ENCODE data around the gene CLEC18B.

The CLEC18B gene

GRCh38 chr16:74420612-74421481 lies at the start of gene CLEC18B:
TSS of gene CLEC18B (minus strand) at chr16:74421478. CDS start at chr16:74421270, 208 bp downstream.
- peak in 1 of 2 experiments; percentile 20 for DNase-seq

DNA sequence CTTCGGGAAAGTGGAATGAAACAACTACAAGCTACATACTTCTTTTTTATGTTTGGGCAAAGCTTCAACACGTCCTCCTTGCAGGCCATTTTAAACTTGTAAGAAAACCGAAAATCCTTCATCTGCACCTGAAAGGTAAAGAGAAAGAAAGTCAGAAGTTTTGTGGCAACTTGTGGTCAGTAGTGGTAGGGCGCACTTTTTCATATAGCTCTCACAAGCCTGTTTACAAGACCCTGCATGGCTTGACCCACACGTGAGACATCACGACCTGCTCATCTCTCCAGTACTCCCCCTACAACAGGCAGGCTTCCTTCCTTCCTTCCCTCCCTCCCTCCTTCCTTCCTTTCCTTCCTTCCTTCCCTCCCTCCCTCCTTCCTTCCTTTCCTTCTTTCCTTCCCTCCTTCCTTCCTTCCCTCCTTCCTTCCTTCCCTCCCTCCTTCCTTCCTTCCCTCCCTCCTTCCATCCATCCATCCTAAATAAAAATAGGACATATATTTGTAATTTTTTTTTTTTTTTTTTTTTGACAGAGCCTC lies 48.7 kb upstream of the CLEC18B start:
- DNase-seq, result no peak

GRCh38 chr16:74468807-74469525 lies 47.7 kb upstream of the CLEC18B start:
- no peak for DNase-seq

DNA sequence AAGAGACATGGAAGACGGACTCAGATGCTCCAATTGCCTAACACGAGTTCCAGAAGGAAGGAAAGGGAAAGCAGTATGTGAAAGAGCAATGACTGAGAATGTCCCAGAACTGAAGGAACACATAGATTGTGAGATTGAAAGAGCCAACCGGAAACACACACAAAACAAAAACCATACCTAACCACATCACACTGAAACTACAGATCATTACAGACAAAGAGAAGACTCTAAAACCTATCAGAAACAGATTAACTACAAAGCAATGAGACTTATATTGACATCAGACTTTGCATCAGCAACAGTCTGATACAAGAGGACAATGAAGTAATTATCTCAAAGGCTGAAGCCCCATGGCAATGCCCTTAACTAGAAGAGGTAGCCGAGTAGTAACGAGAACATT lies 45.6 kb upstream of the CLEC18B start:
- no peak for DNase-seq

- no peak for DNase-seq
Observed at GRCh38 chr16:74465851-74466685, 44.8 kb upstream of the CLEC18B start.

DNA sequence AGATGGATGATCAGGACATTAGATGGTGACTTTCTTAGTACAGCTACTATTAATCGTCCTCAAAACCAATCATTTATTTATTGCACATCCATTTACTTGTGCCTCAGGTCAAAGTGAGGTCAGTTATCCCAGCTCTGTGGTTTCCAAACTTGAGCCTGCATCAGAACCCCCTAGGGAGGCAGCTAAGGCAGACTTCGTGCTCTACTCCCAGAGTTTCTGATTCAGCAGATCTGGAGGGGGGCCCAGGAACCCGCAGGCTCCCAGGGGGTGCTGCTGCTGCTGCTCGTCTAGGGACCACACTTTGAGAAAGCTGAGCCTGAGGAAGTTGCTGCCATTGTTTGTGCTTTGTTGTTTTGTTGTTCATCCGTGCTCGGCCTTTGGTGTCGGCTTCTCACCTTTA lies 44.0 kb upstream of the CLEC18B start:
- no peak for DNase-seq

GRCh38 chr16:74463888-74464287 lies 42.6 kb upstream of the CLEC18B start:
- DNase-seq, result no peak

- no peak for DNase-seq
Observed at GRCh38 chr16:74462361-74462760, 41.1 kb upstream of the CLEC18B start.

- no peak for DNase-seq
Observed at GRCh38 chr16:74461826-74462225, 40.5 kb upstream of the CLEC18B start.

- no peak for DNase-seq
Observed at GRCh38 chr16:74460542-74460941, 39.3 kb upstream of the CLEC18B start.

DNA sequence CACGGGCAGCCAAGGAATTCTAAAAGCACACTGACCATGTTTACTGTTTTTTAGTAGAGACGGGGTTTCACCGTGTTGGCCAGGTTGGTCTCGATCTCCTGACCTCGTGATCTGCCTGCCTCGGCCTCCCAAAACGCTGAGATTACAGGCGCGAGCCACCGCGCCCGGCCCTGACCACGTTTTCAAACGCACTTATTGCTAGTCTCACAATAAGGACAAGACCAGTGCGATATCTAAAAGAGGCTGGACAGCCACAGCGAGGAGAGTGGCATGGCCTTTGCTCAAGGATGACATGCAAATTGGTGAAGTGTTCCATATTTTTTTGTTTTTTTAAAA lies 35.0 kb upstream of the CLEC18B start:
- DNase-seq, result no peak

- no peak for DNase-seq
Observed at GRCh38 chr16:74455619-74456289, 34.5 kb upstream of the CLEC18B start.

DNA sequence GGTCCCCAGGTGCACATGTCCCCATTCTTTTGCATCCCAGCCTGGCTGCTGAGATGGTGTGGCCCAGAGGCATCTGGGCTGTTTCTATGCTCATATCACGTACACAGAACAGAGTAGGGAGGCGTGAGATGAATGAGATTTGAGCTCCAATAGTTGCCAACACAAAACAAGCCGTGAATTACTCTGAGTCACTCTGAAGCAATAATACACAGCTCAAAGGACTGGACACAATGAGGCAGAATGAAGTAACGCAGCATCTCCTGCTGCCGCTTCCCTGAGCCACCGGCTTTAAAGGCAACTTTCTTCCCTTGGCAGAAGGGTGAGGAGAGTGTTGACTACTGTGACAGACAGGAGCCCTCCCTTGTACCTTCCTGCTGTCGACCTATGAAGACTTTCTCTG lies 33.9 kb upstream of the CLEC18B start:
- DNase-seq, result no peak

DNA sequence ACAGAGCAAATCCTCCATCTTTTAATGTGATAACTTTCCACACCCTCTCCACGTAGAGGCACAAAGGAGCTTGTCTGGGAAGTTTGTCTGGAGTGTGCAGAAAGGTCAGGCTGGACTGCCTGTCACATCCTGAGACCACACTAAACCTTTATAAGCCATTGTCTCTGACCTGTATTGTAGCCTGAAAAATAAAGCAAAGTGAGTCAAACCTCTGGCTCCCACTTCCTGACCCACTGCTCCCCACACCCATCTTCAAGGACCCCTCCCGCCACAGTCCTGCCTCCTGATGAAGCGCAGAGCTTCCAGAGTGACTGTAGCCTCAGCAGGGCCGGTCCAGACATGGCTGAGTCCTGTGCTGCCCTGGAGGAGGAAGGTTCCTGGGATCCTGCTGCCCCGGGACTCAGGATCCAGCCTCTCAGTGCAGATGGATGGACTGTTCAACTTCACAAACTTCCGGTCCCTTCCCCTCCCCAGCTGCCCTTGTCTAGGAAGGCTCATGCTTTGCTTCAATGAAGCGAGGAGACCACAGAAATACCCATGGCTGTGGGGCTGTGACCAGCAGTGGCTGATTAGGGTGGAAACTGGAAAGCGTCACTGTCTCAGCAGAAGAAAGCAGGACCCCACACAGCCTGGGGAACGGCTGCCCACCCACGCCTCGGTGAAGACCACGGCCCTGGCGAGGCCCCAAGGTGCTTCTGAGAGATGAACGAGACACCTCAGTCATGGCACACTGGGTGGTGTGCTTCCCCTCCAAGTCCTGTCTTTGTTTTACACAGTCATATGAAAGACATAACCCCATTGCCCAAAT lies 30.9 kb upstream of the CLEC18B start:
- DNase-seq, result no peak

GRCh38 chr16:74450967-74451760 lies 29.9 kb upstream of the CLEC18B start:
- no peak for DNase-seq

GRCh38 chr16:74450236-74450635 lies 29.0 kb upstream of the CLEC18B start:
- DNase-seq, result no peak

DNA sequence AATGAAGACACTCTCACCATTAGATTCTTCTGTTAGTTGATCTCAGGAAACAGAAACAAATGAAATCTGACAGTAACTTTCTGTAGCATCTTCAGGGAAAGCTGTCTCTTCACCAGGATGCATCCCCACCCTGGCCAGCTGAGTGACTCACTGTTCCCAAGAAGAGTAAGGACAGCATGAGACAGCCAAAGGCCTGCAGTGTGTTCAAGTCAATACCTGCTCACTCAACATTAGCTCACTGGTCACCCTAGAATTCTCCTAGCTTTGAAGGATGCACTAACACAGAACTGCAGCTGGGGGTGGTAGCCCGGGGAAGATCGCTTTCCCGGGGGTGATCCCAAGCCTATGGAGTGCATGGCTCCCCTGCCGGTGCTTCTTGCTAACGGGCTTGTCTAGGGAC lies 28.2 kb upstream of the CLEC18B start:
- no peak for DNase-seq

DNA sequence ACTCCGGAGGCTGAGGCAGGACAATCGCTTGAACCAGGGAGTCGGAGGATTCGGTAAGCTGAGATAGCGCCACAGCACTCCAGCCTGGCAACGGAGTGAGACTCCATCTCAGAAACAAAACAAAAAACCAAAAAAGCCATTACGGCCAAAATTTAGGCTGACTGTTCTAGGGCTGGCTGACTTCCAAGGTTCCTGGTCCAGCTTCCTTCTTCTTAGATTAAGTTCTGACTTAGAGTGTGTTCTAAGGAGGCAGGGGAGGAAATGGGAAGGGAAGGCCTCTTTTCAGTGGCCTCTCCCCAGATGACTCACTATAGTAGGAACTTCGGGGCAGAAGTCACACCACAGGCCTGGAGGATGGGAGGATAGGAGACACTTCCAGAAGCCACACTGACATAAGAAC lies 27.7 kb upstream of the CLEC18B start:
- DNase-seq, result no peak

- no peak for DNase-seq
Observed at GRCh38 chr16:74447578-74447977, 26.3 kb upstream of the CLEC18B start.

- DNase-seq, result no peak
Observed at GRCh38 chr16:74446866-74447265, 25.6 kb upstream of the CLEC18B start.

Data from cerebellar nuclear complex (tissue), 1 donor.